ENCODE data around the gene C1RL. TPM values are rescaled to one million over a fixed set of nuclear protein-coding genes. Genes with fewer than 3 reads are reported as not detected.

Gene C1RL
- polyA plus RNA-seq, 1 experiment, result 50.5 TPM

- CTCF ChIA-PET, result interaction anchor here (1.0 to 2.7 kb wide), 4 partner anchors 10 to 24 kb away, joined by 3 to 13 read pairs (median 8); no protein-coding TSS in a partner anchor
- no peak for DNase-seq (ENCODE audit: low read depth)
Observed at GRCh38 chr12:7130701-7131501, 21.9 kb upstream of the C1RL start.

GRCh38 chr12:7129872-7130691 is 21.1 kb upstream of the C1RL start, which contains the start of gene CLSTN3:
Gene CLSTN3 (plus strand): TSS chr12:7130371. CDS start chr12:7130649, 278 bp downstream.
- ChIA-PET CTCF (interaction anchor here (0.6 to 2.7 kb wide), 6 partner anchors 11 to 184 kb away, joined by 3 to 13 read pairs (median 3); no protein-coding TSS in a partner anchor), POLR2A (no interaction called here)
- no peak for DNase-seq (ENCODE audit: low read depth)
- Histone ChIP-seq H3K4me3 (ENCODE audit: low read depth, low read length) (peak within 1 kb of the TSS; percentile 61), H3K27me3 (ENCODE audit: control insufficient read depth, insufficient read depth, low read length) (no peaks in the 10 kb centered on the region), H3K36me3 (ENCODE audit: control insufficient read depth, insufficient read depth, low read length) (peaks cover 4% of the 10 kb centered on the region)
- no peak for TF ChIP-seq CTCF (IDR thresholded peaks at IDR 0.05; ENCODE audit: insufficient read depth, low read depth, low read length)

More at GRCh38 chr12:7130701-7131501, 21.9 kb upstream of the C1RL start:
- Histone ChIP-seq H3K27me3 (ENCODE audit: control insufficient read depth, insufficient read depth, low read length) (no peaks in the 10 kb centered on the region), H3K4me3 (ENCODE audit: low read depth, low read length) (peak overlapping the region; percentile 61), H3K36me3 (ENCODE audit: control insufficient read depth, insufficient read depth, low read length) (peaks cover 12% of the 10 kb centered on the region)
- 0 out of 2 replicates have a peak, but pooled peaks have one; percentile 19 for TF ChIP-seq CTCF (IDR thresholded peaks at IDR 0.05; ENCODE audit: insufficient read depth, low read depth, low read length)
- POLR2A ChIA-PET, result no interaction called here

GRCh38 chr12:7129287-7129871 is 20.4 kb upstream of the C1RL start:
- no peak for DNase-seq (ENCODE audit: low read depth)
- ChIA-PET CTCF (interaction anchor here (1.0 to 2.7 kb wide), 3 partner anchors 13 to 184 kb away, joined by 3 to 13 read pairs (median 3); no protein-coding TSS in a partner anchor), POLR2A (no interaction called here)
- Histone ChIP-seq H3K27me3 (ENCODE audit: control insufficient read depth, insufficient read depth, low read length) (no peaks in the 10 kb centered on the region), H3K4me3 (ENCODE audit: low read depth, low read length) (peak overlapping the region; percentile 61), H3K36me3 (ENCODE audit: control insufficient read depth, insufficient read depth, low read length) (peaks cover 4% of the 10 kb centered on the region)
- no peak for TF ChIP-seq CTCF (IDR thresholded peaks at IDR 0.05; ENCODE audit: insufficient read depth, low read depth, low read length)

GRCh38 chr12:7128681-7129286 is 19.8 kb upstream of the C1RL start, which contains the start of gene RBP5:
Gene RBP5 (minus strand): TSS chr12:7128889. CDS start chr12:7128775, 114 bp downstream.
- ChIA-PET POLR2A (no interaction called here), CTCF (interaction anchor here (1.0 to 2.7 kb wide), 3 partner anchors 13 to 183 kb away, joined by 3 to 13 read pairs (median 3); no protein-coding TSS in a partner anchor)
- no peak for TF ChIP-seq CTCF (IDR thresholded peaks at IDR 0.05; ENCODE audit: insufficient read depth, low read depth, low read length)
- Histone ChIP-seq H3K4me3 (ENCODE audit: low read depth, low read length) (peak within 1 kb of the TSS; percentile 61), H3K27me3 (ENCODE audit: control insufficient read depth, insufficient read depth, low read length) (no peaks in the 10 kb centered on the region), H3K36me3 (ENCODE audit: control insufficient read depth, insufficient read depth, low read length) (peaks cover 3% of the 10 kb centered on the region)
- no peak for DNase-seq (ENCODE audit: low read depth)

Measured in BJ (cell line).